ENCODE results near the gene TEX51.

Gene TEX51

DNA sequence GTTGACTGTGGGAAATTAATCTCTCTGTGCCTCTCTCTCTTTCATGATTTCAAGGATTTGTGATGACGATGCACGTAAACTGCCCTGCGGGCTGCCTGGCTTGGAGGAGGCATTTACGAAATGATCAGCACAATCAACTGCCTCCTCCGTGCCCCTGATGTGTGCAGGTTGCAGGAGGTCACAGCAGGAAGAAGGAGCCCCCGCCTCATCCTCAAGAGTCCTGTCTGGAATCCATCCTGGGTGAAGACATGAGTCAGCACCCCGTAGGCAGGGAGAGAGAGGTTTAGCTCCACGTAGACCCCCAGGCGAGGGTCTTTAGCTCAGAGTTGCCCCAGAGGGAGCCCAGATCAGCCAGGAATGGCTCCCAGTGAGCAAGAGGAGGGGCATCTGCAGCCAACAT is 17.1 kb upstream of the TEX51 start:
- DNase-seq (ENCODE audit: low read depth): no peak
- TF ChIP-seq, protein P1, sequence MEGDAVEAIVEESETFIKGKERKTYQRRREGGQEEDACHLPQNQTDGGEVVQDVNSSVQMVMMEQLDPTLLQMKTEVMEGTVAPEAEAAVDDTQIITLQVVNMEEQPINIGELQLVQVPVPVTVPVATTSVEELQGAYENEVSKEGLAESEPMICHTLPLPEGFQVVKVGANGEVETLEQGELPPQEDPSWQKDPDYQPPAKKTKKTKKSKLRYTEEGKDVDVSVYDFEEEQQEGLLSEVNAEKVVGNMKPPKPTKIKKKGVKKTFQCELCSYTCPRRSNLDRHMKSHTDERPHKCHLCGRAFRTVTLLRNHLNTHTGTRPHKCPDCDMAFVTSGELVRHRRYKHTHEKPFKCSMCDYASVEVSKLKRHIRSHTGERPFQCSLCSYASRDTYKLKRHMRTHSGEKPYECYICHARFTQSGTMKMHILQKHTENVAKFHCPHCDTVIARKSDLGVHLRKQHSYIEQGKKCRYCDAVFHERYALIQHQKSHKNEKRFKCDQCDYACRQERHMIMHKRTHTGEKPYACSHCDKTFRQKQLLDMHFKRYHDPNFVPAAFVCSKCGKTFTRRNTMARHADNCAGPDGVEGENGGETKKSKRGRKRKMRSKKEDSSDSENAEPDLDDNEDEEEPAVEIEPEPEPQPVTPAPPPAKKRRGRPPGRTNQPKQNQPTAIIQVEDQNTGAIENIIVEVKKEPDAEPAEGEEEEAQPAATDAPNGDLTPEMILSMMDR (IDR thresholded peaks at IDR 0.05; ENCODE audit: insufficient read depth, low read depth, low read length, missing control alignments): no peak
- no peak overlapping the region for H3K4me3 ChIP-seq (ENCODE audit: low read depth, low read length)

DNA sequence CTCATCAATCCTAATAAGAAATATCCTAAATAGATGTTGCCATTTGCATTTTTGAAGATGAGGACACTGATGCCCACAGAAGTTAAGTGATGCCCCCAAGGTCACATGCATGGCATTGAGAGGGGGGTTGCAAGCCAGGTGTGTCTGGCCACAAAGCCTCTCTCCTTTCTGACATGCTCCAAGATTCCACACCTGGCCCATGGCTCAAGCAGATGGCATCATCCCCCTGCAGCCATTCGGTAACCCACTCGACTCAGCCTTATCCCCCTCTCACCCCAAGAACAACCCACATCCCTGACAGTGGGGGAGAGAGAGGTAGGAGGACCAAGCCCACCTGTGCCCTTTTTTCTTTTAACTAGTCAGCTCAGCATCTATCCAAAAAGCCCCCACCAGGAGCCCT is 16.5 kb upstream of the TEX51 start:
- TF ChIP-seq, protein P1 (IDR thresholded peaks at IDR 0.05; ENCODE audit: insufficient read depth, low read depth, low read length, missing control alignments): no peak
- no peak overlapping the region for H3K4me3 ChIP-seq (ENCODE audit: low read depth, low read length)
- no peak for DNase-seq (ENCODE audit: low read depth)

DNA sequence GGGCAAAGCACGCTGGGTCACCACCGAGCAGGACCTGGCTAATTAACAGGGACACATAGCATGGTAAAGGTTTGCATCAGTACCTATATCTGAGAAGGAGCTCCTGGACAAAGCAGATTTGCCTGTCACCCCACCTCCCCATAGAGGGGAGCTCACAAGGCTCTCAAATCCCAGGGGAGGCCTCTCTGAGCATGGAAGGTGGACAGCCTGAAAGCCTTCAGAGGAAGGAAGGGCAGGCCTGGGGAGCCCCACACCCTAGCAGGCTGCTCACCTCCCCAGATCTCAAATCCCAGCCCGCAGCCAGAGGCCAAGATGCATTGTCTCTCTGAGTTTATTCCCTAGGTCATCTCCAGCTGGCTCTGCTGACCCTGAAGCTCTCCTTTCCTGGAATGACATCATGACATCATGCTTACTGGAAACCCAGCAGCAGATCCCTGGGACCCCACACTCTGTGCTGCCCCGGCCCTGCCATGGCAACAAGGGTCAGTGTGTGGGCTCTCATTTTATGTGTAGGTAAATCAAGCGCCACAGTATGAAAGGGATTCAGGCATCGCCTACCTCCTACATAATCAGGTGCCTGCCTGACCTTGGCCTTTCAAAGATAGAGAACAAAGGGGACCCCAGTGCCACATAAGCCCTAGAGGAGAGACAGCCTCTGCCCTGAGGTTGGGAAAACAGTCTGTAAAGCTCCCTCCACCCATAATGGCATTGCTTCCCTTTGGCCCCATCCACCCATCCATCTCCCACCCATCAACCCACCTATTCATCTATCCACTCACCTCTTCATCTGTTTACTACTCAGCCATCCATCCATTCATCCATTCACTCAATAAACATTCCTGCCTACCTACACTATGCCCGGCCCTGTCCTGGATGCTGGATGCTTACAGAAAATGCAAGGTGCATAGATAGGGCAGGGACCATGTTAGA is 15.7 kb upstream of the TEX51 start:
- DNase-seq (ENCODE audit: low read depth): no peak
- TF ChIP-seq, protein P1 (IDR thresholded peaks at IDR 0.05; ENCODE audit: insufficient read depth, low read depth, low read length, missing control alignments): no peak
- no peak overlapping the region for H3K4me3 ChIP-seq (ENCODE audit: low read depth, low read length)

DNA sequence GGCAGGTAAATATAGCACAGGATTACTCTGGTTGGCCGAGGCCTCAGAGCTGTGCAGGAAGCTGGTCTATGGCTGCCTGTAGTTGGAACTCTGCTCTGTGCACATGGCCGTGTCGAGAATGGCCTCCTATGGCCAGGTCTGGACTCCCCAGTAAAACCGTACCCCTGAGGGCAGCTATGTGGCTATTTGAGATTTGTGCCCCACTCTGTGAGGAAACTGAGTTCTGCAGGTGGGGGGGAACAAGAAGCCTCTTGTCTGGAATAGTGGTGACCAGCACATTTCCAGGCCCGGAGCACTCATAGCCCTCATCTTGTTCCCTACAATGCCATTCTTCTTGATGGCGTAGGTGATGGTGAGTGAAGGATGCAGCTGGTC is 15.0 kb upstream of the TEX51 start:
- TF ChIP-seq, protein P1 (IDR thresholded peaks at IDR 0.05; ENCODE audit: insufficient read depth, low read depth, low read length, missing control alignments): no peak
- H3K4me3 ChIP-seq (ENCODE audit: low read depth, low read length): no peak overlapping the region
- DNase-seq (ENCODE audit: low read depth): no peak

DNA sequence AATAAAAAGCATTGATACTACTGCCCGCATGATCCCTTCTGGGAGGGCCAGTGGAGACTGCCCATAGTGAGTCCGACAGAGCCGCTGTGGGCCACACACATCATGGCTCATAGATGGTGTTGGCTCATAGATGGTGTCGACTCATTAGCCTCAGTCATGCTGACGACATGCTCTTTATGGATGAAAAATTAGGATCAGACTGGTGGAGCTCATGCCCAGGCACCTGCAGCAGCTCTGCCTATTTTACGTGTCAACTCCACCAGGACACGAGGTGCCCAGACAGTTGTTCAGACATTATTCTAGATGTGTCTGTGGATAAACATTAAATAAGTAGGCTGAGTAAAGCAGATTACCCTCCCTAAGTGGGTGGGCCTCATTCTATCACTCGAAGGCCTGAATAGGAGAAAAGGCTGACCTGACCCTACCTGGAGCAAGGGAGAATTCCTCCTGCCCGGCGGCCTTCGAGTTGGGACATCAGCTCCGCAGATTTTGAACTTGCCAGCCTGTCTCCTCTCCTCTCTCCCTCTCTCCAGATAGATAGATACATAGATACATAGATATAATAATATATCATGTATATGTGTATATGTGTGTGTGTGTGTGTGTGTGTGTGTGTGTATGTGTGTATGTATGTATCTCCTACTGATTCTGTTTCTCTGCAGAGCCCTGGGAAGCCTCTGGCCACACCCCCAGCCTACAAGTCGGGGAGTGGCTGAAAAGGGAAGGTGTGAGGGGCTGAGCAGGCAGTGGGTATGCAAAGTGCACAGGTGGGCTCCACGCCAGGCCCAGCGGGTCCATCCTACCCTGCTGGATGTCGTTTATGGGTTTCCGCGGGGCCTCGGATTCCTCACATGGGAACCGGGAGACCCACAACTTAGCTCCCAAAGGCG is 13.6 kb upstream of the TEX51 start:
- no peak for DNase-seq (ENCODE audit: low read depth)
- TF ChIP-seq, protein P1 (IDR thresholded peaks at IDR 0.05; ENCODE audit: insufficient read depth, low read depth, low read length, missing control alignments): no peak
- H3K4me3 ChIP-seq (ENCODE audit: low read depth, low read length): no peak overlapping the region

DNA sequence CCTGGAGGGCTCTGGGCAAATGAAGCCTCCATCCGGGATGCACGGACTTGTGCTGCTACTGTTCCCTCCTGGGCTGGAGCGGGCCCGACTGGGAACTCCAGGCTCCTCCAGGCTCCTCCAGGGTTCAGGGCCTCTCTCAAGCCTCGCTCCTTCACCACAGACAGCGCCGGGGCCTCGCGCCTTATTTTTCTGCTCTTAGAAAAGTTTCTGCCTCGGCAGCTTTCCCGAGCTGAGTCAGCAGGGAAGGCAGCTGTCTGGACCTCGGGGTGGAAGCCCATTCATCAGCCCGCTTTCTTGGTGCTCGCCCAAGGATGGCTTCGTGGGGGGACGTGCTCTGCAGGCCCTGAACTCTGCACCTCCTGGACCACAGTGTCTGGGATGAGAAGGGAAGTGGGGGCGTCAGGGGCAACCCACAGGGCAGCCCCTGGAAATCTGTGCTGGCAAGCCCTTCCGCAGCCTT is 12.9 kb upstream of the TEX51 start:
- H3K4me3 ChIP-seq (ENCODE audit: low read depth, low read length): no peak overlapping the region
- no peak for DNase-seq (ENCODE audit: low read depth)
- TF ChIP-seq, protein P1 (IDR thresholded peaks at IDR 0.05; ENCODE audit: insufficient read depth, low read depth, low read length, missing control alignments): no peak
